GM12864 (cell line): Measurements from ENCODE around the gene AMT.

Experiments
- DNase-seq: peaks from one replicate; pipeline ENCODE4 v3.0.0-alpha.2; 2011; ENCODE audit warnings: low read depth
- H3K4me3 ChIP-seq: 2 replicates; pipeline ENCODE4 v1.5.1; 2011; ENCODE audit warnings: mild to moderate bottlenecking, low read depth, low read length, control low read depth
- CTCF ChIP-seq: IDR thresholded peaks from 2 replicates; pipeline ENCODE4 v1.5.1; 2011; ENCODE audit warnings: low read depth, mild to moderate bottlenecking, moderate library complexity, low read length, control low read depth, inconsistent platforms; ENCODE audit errors: missing control alignments

Gene AMT

GRCh38 chr3:49388289-49388820, 33.9 kb downstream of the AMT start:
- no peak overlapping the region for H3K4me3 ChIP-seq
- no peak for DNase-seq
- no peak for TF ChIP-seq CTCF

- H3K4me3 ChIP-seq, result no peak overlapping the region
- DNase-seq, result no peak
Measured at GRCh38 chr3:49387721-49388120, 34.6 kb downstream of the AMT start.

GRCh38 chr3:49386056-49386756, 36.1 kb downstream of the AMT start:
- DNase-seq, result no peak
- no peak overlapping the region; the same call in 1 of the 2 replicates for H3K4me3 ChIP-seq
- no peak for TF ChIP-seq CTCF

More at GRCh38 chr3:49387721-49388120, 34.6 kb downstream of the AMT start:
- no peak for TF ChIP-seq CTCF

- no peak for DNase-seq
- H3K4me3 ChIP-seq, result no peak overlapping the region
- TF ChIP-seq CTCF, result no peak
Measured at GRCh38 chr3:49385617-49386016, 36.7 kb downstream of the AMT start.

GRCh38 chr3:49383387-49383786, 38.9 kb downstream of the AMT start:
- no peak for DNase-seq
- TF ChIP-seq CTCF, result no peak
- no peak overlapping the region for H3K4me3 ChIP-seq

- no peak overlapping the region for H3K4me3 ChIP-seq
- TF ChIP-seq CTCF, result no peak
- no peak for DNase-seq
Measured at GRCh38 chr3:49378249-49378895, 43.9 kb downstream of the AMT start.

GRCh38 chr3:49377483-49377882, 44.8 kb downstream of the AMT start:
- TF ChIP-seq CTCF, result no peak
- peak; percentile 44 for DNase-seq

More at GRCh38 chr3:49377483-49377882, 44.8 kb downstream of the AMT start:
- H3K4me3 ChIP-seq, result no peak overlapping the region
